HL-60 (cell line): ENCODE results near the gene SORL1.

ENCODE experiments used
- DNase-seq, 2 experiments: peaks; one replicate each; pipeline ENCODE4 v3.0.0-alpha.2; 2010 to 2020; ENCODE audit warnings: low read depth in 1 of 2, low spot score in 1 of 2
- H3K27ac ChIP-seq: fragments of 250-450 bp; sonication (Bioruptor Pico); replicated peaks from 2 replicates; pipeline ENCODE4 v1.5.1; 2020; ENCODE audit warnings: mild to moderate bottlenecking, moderate library complexity
- H3K27me3 ChIP-seq: fragments of 250-450 bp; sonication (Bioruptor Pico); 2 replicates; pipeline ENCODE4 v1.5.1; 2021; ENCODE audit warnings: mild to moderate bottlenecking, moderate library complexity; ENCODE audit not compliant: insufficient read depth, poor library complexity, severe bottlenecking
- H3K4me3 ChIP-seq: replicated peaks from 2 replicates; pipeline ENCODE4 v1.5.1; 2011; ENCODE audit warnings: mild to moderate bottlenecking, control low read depth, low read length; ENCODE audit not compliant: insufficient read depth
- CTCF ChIP-seq: IDR thresholded peaks from one replicate; pipeline ENCODE4 v1.5.1; 2011; ENCODE audit warnings: low read length, control low read depth, inconsistent platforms; ENCODE audit not compliant: insufficient read depth
- GABPA ChIP-seq: IDR thresholded peaks from 2 replicates; pipeline ENCODE4 v1.6.1; 2012; ENCODE audit warnings: low read depth
- POLR2AphosphoS5 ChIP-seq: IDR thresholded peaks from 2 replicates; pipeline ENCODE4 v1.6.1; 2012; ENCODE audit warnings: low read depth
- SPI1 ChIP-seq: IDR thresholded peaks from 2 replicates; pipeline ENCODE4 v1.6.1; 2012; ENCODE audit warnings: low read depth, mild to moderate bottlenecking, borderline replicate concordance
- TF ChIP-seq, protein P1 (sequence below): IDR thresholded peaks from 2 replicates; pipeline ENCODE4 v1.6.1; 2012; ENCODE audit warnings: low read depth; ENCODE audit not compliant: insufficient replicate concordance

The SORL1 gene

GRCh38 chr11:121648306-121648705 lies 196.2 kb downstream of the SORL1 start:
- Histone ChIP-seq H3K27ac (no peak overlapping the region), H3K4me3 (no peak overlapping the region), H3K27me3 (no peaks in the 10 kb centered on the region)
- no peak for TF ChIP-seq CTCF
- no peak for TF ChIP-seq SPI1
- TF ChIP-seq GABPA, result no peak
- TF ChIP-seq, protein P1, sequence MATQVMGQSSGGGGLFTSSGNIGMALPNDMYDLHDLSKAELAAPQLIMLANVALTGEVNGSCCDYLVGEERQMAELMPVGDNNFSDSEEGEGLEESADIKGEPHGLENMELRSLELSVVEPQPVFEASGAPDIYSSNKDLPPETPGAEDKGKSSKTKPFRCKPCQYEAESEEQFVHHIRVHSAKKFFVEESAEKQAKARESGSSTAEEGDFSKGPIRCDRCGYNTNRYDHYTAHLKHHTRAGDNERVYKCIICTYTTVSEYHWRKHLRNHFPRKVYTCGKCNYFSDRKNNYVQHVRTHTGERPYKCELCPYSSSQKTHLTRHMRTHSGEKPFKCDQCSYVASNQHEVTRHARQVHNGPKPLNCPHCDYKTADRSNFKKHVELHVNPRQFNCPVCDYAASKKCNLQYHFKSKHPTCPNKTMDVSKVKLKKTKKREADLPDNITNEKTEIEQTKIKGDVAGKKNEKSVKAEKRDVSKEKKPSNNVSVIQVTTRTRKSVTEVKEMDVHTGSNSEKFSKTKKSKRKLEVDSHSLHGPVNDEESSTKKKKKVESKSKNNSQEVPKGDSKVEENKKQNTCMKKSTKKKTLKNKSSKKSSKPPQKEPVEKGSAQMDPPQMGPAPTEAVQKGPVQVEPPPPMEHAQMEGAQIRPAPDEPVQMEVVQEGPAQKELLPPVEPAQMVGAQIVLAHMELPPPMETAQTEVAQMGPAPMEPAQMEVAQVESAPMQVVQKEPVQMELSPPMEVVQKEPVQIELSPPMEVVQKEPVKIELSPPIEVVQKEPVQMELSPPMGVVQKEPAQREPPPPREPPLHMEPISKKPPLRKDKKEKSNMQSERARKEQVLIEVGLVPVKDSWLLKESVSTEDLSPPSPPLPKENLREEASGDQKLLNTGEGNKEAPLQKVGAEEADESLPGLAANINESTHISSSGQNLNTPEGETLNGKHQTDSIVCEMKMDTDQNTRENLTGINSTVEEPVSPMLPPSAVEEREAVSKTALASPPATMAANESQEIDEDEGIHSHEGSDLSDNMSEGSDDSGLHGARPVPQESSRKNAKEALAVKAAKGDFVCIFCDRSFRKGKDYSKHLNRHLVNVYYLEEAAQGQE, result no peak
- TF ChIP-seq POLR2AphosphoS5, result no peak
- no peak for DNase-seq

- DNase-seq, result no peak
- Histone ChIP-seq H3K27ac (no peak overlapping the region), H3K4me3 (no peak overlapping the region), H3K27me3 (no peaks in the 10 kb centered on the region)
- no peak for TF ChIP-seq GABPA
- TF ChIP-seq SPI1, result no peak
- TF ChIP-seq, protein P1, result no peak
- no peak for TF ChIP-seq POLR2AphosphoS5
- TF ChIP-seq CTCF, result no peak
Measured at GRCh38 chr11:121649798-121650197, 197.7 kb downstream of the SORL1 start.

GRCh38 chr11:121650351-121651256 lies 198.5 kb downstream of the SORL1 start:
- TF ChIP-seq, protein P1, result no peak
- no peak for TF ChIP-seq CTCF
- TF ChIP-seq POLR2AphosphoS5, result no peak
- TF ChIP-seq GABPA, result no peak
- no peak for TF ChIP-seq SPI1
- H3K27ac ChIP-seq, result no peak overlapping the region
- no peak for DNase-seq
- no peak overlapping the region for H3K4me3 ChIP-seq
- H3K27me3 ChIP-seq, result no peaks in the 10 kb centered on the region
